PFSK-1 (cell line): ENCODE data around the gene DMGDH.

Experiments used
- FOXP2 ChIP-seq: optimal IDR thresholded peaks from 2 replicates; pipeline ENCODE3; 2011; ENCODE audit warnings: borderline replicate concordance, control low read depth, inconsistent platforms; ENCODE audit not compliant: insufficient read depth; ENCODE audit errors: extremely low read length, extremely low read depth
- POLR2AphosphoS5 ChIP-seq: IDR thresholded peaks from 2 replicates; pipeline ENCODE4 v1.6.1; 2012; ENCODE audit warnings: low read depth, mild to moderate bottlenecking, control low read depth, low read length, moderate library complexity
- SIN3A ChIP-seq: IDR thresholded peaks from 2 replicates; pipeline ENCODE4 v1.6.1; 2012; ENCODE audit warnings: mild to moderate bottlenecking, low read length, moderate library complexity, borderline replicate concordance; ENCODE audit not compliant: insufficient read depth
- TAF1 ChIP-seq: IDR thresholded peaks from 2 replicates; pipeline ENCODE4 v1.6.1; 2012; ENCODE audit warnings: low read length, control low read depth, borderline replicate concordance; ENCODE audit not compliant: insufficient read depth
- TF ChIP-seq, protein P1 (sequence below), 2 experiments: IDR thresholded peaks; 2 replicates each; pipeline versions ENCODE4 v1.6.1 to v1.8.0; 2011 to 2012; ENCODE audit warnings: low read depth in 2 of 2, low read length in 2 of 2, control low read depth in 1 of 2, inconsistent platforms in 1 of 2, mild to moderate bottlenecking in 1 of 2, moderate library complexity in 1 of 2; ENCODE audit not compliant: insufficient read depth in 1 of 2

The DMGDH gene

DNA sequence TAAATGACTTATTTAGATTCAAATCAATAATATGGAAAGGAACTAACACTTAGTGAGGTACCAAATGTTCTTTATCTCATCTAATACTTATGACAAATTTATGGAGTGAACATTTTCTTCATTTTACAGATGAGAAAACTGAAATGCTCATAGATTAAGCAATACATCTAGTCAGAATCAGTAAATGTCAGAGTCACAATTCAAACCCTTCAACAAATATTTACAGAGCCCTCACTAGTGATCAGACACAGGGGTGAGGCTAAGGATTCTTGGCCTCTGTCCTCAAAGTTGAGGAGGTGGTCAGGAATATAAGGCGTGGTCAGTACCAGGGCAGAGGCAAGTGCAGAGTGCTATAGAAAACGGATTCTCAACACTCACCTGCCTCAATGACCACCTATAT is 54.8 kb downstream of the DMGDH start:
- no peak for TF ChIP-seq FOXP2
- TF ChIP-seq, protein P1, sequence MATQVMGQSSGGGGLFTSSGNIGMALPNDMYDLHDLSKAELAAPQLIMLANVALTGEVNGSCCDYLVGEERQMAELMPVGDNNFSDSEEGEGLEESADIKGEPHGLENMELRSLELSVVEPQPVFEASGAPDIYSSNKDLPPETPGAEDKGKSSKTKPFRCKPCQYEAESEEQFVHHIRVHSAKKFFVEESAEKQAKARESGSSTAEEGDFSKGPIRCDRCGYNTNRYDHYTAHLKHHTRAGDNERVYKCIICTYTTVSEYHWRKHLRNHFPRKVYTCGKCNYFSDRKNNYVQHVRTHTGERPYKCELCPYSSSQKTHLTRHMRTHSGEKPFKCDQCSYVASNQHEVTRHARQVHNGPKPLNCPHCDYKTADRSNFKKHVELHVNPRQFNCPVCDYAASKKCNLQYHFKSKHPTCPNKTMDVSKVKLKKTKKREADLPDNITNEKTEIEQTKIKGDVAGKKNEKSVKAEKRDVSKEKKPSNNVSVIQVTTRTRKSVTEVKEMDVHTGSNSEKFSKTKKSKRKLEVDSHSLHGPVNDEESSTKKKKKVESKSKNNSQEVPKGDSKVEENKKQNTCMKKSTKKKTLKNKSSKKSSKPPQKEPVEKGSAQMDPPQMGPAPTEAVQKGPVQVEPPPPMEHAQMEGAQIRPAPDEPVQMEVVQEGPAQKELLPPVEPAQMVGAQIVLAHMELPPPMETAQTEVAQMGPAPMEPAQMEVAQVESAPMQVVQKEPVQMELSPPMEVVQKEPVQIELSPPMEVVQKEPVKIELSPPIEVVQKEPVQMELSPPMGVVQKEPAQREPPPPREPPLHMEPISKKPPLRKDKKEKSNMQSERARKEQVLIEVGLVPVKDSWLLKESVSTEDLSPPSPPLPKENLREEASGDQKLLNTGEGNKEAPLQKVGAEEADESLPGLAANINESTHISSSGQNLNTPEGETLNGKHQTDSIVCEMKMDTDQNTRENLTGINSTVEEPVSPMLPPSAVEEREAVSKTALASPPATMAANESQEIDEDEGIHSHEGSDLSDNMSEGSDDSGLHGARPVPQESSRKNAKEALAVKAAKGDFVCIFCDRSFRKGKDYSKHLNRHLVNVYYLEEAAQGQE (IDR thresholded peaks at IDR 0.05; ENCODE audit: insufficient read depth in 1 of 2, low read depth in 2 of 2, low read length in 2 of 2), result no peak
- TF ChIP-seq POLR2AphosphoS5, result no peak
- TF ChIP-seq SIN3A, result no peak
- TF ChIP-seq TAF1, result no peak

DNA sequence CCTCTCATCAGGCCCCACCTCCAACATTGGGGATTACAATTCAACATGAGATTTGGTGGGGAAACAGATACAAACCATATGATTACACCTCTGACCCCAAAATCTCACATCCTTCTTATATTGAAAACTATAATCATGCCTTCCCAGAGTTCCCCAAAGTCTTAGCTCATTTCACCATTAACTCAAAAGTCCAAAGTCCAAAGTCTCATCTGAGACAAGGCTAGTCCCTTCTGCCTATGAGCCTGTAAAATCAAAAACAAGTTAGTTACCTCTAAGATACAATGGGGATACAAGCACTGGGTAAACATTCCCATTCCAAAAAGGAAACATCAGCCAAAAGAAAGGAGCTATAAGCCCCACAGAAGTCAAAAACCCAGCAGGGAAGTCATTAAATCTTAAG is 57.6 kb downstream of the DMGDH start:
- TF ChIP-seq FOXP2 (no peak), TAF1 (no peak), POLR2AphosphoS5 (no peak)
- TF ChIP-seq, protein P1 (IDR thresholded peaks at IDR 0.05; ENCODE audit: insufficient read depth in 1 of 2, low read depth in 2 of 2, low read length in 2 of 2), result no peak

DNA sequence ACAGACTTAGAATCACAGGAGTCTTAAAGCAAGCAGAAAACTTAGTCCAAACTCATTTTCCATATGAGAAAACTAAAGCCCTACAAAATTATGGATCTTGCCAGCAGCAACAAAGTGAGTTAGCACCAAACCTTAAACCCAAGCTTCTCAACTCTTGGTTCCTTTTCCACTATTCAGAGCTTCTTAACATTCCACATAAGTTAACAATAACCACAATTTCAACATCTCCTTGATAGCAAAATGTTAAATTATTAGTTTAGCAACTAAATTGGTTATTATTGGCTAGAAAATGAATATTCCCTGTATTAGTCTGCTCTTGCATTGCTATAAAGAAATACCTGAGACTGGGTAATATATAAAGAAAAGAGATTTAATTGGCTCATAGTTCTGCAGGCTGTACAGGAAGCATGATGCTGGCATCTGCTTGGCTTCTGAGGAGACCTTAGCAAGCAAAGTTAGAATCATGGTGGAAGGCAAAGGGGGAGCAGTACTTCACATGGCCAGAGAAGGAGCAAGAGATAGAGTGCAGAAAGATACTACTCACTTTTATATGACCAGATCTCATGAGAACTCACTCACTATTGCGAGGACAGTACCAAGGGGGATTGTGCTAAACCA is 58.1 kb downstream of the DMGDH start:
- TF ChIP-seq POLR2AphosphoS5, result no peak
- TF ChIP-seq, protein P1 (IDR thresholded peaks at IDR 0.05; ENCODE audit: insufficient read depth in 1 of 2, low read depth in 2 of 2, low read length in 2 of 2), result no peak
- no peak for TF ChIP-seq SIN3A
- TF ChIP-seq FOXP2, result no peak

DNA sequence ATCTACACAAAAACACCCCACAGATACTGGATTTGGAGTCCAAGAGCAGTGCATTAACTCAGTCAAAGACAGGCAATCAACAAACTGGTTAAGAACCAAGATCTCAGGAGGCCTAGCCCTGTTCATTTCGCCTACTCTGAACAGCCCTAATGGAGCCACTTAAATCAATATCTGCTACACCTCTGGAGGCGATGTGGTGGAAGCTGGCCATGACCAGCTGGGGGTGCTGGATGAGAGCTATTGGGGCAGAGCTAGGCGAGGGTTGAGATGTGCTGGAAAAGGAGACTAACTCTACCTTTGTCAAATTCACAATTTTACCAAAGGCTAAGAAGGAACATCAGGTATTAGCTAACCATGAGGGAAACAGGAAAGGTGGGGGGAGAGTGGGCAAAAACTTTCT is 61.1 kb downstream of the DMGDH start:
- TF ChIP-seq FOXP2, result no peak
- TF ChIP-seq POLR2AphosphoS5, result no peak
- no peak for TF ChIP-seq SIN3A

DNA sequence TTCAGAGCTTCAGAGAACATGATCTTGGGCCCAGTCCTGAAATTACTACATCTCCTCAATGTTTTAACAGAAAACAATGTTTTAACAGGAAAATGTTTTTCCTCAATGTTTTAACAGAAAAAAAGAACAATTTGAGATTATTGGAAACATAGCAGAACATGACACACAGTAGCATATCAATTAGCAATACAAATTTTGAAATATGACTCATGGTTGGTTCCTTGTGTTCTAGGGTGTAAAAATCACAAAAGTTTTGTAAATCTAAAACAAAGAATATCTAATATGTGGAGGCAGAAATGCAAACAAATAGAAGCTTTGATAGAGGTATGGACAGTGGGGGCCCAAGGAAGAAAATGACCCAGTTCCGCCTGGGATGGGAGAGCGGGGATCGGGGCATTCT is 61.6 kb downstream of the DMGDH start:
- no peak for TF ChIP-seq TAF1
- TF ChIP-seq, protein P1 (IDR thresholded peaks at IDR 0.05; ENCODE audit: insufficient read depth in 1 of 2, low read depth in 2 of 2, low read length in 2 of 2), result no peak
- TF ChIP-seq SIN3A, result no peak
- TF ChIP-seq FOXP2, result no peak
- no peak for TF ChIP-seq POLR2AphosphoS5
